Measurements from ENCODE around the gene ERAP2.

The ERAP2 gene

DNA sequence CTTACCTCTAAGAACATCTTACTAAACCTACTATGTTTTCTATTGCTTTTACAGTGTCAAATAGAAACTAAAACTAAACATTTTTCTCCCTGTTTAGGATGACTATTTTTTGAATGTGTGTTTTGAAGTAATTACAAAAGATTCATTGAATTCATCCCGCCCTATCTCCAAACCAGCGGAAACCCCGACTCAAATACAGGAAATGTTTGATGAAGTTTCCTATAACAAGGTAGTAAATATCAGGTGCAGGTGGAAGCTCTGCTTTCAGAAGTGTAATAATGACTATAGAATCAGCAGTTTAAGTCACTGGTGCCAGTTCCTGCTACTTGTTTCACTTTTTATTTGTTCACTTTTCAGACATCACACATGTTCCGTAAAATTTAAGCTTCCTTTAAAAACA is 20.0 kb downstream of the ERAP2 start:
- DNase-seq (ENCODE audit: insufficient read length, low spot score) (no peak), FAIRE-seq (no peak)

GRCh38 chr5:96896806-96897205 is 20.5 kb downstream of the ERAP2 start:
- DNase-seq (ENCODE audit: insufficient read length, low spot score): no peak
- peak; percentile 97 for FAIRE-seq

DNA sequence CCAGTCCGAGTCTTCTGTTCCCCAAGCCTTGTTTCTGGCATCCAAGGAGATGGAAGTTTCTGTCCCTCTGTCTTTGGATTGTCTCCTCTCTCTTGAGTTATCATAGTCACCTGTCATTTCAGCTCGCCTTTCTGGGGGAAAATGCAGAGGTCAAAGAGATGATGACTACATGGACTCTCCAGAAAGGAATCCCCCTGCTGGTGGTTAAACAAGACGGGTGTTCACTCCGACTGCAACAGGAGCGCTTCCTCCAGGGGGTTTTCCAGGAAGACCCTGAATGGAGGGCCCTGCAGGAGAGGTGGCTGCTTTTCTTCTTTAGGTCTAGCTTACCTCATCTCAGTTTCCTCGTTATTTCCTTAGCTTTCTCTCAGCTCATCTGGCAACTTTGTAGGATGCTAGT is 25.1 kb downstream of the ERAP2 start:
- DNase-seq (ENCODE audit: insufficient read length, low spot score): no peak
- FAIRE-seq: no peak

- FAIRE-seq: peak; percentile 23
- no peak for DNase-seq (ENCODE audit: insufficient read length, low spot score)
Observed at GRCh38 chr5:96901841-96902240, 25.5 kb downstream of the ERAP2 start.

- DNase-seq (ENCODE audit: insufficient read length, low spot score) (no peak), FAIRE-seq (no peak)
Observed at GRCh38 chr5:96902876-96903275, 26.6 kb downstream of the ERAP2 start.

DNA sequence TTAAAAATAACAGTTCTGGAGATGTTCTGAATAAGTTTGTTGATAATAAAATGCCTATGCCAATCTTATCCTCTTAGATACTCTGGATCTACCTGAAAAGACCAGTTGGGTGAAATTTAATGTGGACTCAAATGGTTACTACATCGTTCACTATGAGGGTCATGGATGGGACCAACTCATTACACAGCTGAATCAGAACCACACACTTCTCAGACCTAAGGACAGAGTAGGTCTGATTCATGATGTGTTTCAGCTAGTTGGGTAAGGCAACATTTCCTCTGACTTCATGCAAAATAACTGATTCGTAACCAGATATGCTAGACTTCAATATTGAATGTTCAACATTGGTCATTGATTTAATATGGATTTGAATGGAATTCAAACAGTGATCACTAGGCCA is 27.0 kb downstream of the ERAP2 start:
- peak; percentile 60 for FAIRE-seq
- DNase-seq (ENCODE audit: insufficient read length, low spot score): no peak

GRCh38 chr5:96904054-96904931 is 28.0 kb downstream of the ERAP2 start:
- FAIRE-seq (peak; percentile 28), DNase-seq (ENCODE audit: insufficient read length, low spot score) (no peak)

DNA sequence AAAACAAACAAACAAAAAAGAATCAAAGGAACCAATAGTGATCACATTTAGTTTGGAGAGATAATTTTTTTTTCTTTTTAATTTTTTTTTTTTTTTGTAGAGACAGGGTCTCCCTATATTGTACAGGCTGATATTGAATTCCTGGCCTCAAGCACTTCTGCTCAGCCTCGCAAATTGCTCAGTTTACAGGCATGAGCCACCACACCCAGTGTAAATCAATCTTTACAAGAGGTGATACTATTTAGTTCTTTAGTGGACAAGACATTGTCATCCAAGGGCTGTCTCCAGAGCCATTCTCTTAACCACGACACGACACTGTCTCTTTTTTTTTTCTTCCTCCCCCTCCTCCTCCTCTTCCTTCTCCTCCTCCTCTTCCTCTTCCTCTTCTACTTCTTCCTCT is 29.6 kb downstream of the ERAP2 start:
- DNase-seq (ENCODE audit: insufficient read length, low spot score) (no peak), FAIRE-seq (no peak)

GRCh38 chr5:96909003-96909402 is 32.7 kb downstream of the ERAP2 start:
- DNase-seq (ENCODE audit: insufficient read length, low spot score) (no peak), FAIRE-seq (no peak)

DNA sequence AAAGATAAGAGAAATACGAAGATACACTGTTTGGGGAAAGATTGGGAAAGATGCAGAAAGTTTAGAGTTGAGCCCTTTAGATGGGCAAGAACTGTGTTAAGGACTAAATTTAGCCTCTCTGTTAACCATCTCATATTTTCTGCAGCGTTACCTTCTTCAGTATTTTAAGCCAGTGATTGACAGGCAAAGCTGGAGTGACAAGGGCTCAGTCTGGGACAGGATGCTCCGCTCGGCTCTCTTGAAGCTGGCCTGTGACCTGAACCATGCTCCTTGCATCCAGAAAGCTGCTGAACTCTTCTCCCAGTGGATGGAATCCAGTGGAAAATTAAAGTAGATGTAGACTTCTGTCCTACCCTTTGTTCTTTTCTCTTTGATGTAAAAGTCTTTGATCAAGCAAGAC is 33.1 kb downstream of the ERAP2 start:
- FAIRE-seq (no peak), DNase-seq (ENCODE audit: insufficient read length, low spot score) (no peak)

GRCh38 chr5:96911139-96911538 is 34.8 kb downstream of the ERAP2 start:
- DNase-seq (ENCODE audit: insufficient read length, low spot score) (no peak), FAIRE-seq (no peak)

GRCh38 chr5:96913233-96913632 is 36.9 kb downstream of the ERAP2 start:
- no peak for FAIRE-seq
- DNase-seq (ENCODE audit: insufficient read length, low spot score): no peak

GRCh38 chr5:96919754-96920197 is 43.5 kb downstream of the ERAP2 start:
- peak; percentile 87 for FAIRE-seq
- no peak for DNase-seq (ENCODE audit: insufficient read length, low spot score)

DNA sequence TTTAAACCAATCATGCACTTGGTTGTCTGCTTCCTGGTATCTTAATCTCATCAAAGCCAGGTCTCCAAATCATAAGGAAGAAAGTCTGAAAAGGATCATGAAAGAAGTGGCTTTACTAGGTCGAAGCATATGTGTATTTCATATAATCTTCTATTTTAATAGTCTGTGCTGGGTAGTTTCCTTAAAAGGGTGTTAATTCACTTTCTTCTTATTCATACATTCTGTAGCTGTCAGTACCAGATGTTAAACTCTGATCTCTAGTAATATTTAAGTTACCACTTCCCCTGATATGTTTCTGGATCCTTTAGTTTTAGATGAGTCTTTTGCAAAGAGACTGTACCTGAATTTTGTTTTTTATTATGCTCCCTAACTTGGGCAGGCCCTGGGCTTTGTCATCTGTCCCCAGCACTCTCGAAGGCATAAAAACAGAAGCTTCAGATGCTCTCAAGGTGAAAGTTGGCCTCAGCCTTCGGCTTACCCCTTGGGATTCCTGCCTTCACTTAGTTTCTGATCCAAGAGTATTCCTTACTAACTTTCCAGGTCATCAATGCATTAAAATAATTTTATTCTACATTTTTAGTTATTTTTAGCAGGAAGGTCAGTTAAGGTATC is 44.5 kb downstream of the ERAP2 start:
- no peak for DNase-seq (ENCODE audit: insufficient read length, low spot score)
- FAIRE-seq: peak; percentile 54

DNA sequence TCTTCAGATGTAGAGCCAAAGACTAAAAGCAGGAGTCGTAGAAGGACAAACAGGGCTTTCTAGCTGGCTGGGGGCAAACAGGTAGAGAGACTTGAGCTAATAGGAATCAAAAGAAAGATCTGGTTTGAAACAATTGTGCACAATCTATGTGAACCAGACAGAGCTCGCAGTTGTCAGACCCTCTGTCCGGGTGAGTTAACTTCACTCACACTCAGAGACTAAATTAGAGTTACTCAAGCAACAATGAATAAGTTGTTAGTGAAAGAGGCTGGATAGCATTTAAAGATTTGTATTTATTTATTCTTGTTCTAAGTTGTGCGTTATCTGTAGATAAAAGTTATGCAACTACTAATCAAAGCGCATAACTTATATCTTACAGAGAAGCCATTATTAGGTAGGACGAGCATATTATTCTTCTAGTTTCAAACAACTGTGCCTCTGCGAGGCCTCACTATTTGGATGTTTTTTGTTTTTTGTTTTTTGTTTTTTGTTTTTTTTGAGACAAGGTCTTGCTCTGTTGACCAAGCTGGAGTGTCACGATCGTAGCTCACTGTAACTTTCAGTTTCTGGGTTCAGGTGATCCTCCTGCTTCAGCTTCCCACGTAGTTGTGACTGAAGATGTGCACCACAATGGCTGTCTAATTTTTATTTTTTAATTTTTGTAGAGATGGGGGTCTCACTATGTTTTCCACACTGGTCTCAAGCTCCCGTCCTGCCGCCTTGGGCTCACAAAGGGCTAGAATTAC is 46.4 kb downstream of the ERAP2 start:
- FAIRE-seq: peak; percentile 70
- no peak for DNase-seq (ENCODE audit: insufficient read length, low spot score)

- no peak for FAIRE-seq
- no peak for DNase-seq (ENCODE audit: insufficient read length, low spot score)
Observed at GRCh38 chr5:96924016-96924443, 47.7 kb downstream of the ERAP2 start.

DNA sequence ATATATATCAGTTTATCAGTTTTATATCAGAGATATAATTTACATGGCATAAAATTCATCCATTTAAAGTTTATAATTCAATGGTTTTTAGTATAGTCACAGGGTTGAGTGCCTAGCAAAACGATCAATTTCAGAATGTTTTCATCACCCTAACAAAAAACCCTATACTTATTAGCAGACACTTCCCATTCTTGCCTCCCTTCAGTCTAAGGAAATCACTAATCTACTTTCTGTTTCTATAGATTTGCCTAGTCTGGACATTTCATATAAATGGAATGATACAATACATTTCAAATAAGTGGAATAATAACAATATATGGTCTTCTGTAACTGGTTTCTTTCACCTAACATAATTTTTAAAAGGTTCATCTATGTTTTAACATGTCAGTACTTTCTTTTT is 50.0 kb downstream of the ERAP2 start:
- no peak for DNase-seq (ENCODE audit: insufficient read length, low spot score)
- peak; percentile 35 for FAIRE-seq

DNA sequence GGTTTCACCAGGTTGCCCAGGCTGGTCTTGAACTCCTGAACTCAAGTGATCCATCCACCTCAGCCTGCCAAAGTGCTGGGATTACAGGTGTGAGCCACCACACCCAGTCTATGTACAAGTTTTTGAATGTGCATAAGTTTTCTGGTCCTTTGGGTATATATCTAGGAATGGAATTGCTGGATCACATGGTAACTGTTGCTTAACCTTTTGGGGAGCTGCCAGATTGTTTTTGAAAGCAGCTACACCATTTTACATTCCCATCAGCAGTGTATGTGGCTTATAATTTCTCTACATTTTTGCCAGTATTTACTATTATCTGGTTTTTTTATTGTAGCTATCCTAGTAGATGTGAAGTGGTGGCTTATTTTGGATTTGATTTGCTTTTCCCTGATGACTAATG is 50.7 kb downstream of the ERAP2 start:
- no peak for FAIRE-seq
- DNase-seq (ENCODE audit: insufficient read length, low spot score): no peak

DNA sequence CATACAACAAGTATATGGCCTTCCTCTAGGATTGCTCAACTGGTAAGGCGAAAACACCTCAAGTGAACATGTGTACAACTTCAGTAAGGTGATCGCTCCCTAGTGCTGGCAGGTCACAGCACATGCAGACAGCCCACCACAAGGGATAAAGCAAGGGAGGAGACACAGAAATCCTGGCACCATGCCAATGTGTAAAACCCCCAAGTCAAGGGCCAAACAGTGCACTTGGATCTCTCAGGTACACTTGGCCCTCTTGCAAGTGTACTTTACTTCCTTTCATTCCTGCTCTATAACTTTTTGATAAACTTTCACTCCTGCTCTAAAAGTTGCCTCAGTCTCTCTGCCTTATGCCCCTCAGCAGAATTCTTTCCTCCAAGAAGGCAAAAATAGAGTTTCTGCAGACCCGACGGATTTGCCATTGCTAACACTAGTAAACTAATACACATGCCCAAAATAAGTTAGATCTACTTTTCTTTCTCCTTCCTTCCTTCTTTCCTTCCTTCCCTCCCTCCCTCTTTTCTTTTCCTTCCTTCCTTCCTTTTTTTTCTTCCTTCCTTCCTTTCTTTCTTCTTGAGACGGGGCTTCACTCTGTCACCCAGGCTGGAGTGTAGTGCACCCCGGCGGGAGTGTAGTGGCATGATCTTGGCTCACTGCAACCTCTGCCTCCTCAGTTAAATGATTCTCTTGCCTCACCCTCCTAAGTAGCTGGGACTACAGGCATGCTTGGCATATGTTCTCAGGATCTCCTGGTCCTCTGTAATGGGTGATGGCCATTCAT is 52.8 kb downstream of the ERAP2 start:
- FAIRE-seq (no peak), DNase-seq (ENCODE audit: insufficient read length, low spot score) (no peak)

DNA sequence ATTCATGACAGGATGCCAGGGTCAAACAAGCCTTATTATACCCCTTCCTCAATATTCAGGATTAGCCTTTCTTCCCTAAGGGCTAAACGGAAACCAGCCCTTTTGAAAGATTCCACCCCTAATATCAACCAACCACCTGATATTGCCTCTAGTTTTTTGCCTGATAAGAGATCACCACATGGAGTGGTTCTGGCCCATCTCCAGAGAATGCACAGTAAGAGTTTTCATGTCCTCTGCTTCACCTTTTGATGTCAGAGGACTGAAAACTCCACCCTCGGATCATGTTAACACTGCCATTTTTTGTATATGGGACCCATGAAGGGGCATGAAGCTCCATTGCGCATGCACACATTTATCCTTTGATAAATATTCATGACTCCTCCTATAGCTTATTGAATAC is 53.8 kb downstream of the ERAP2 start:
- FAIRE-seq: no peak

DNA sequence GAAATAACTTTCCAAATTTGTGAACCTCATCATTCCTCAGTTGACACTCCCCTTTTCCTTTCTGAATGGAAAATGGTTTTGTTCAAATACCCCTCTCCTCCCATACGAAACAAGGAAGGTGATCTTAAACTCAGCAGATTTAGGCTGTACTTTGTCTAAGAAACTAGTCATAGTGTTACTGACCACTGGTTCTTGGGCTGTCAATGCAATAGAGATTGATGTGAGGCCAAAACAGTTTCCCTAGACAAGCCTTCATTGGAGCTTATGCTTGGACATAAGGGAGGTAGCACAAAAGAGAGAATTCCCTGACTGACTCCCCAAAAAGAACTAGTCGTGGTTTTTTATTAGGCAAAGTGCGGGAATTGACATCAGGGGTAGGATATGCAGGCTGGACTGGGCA is 54.3 kb downstream of the ERAP2 start:
- DNase-seq (ENCODE audit: insufficient read length, low spot score) (no peak), FAIRE-seq (no peak)

More for the DNA sequence above, 53.8 kb downstream of the ERAP2 start:
- no peak for DNase-seq (ENCODE audit: insufficient read length, low spot score)
